GM12878 (cell line): ENCODE measurements around the gene CLUH.

Source experiments
- POLR2A ChIP-seq: IDR thresholded peaks from 2 replicates; pipeline ENCODE4 v1.6.1; 2011; ENCODE audit warnings: low read depth, mild to moderate bottlenecking, low read length
- RCOR1 ChIP-seq: conservative IDR thresholded peaks from 2 replicates; pipeline ENCODE4 v1.6.1; 2012; ENCODE audit warnings: low read depth, low read length, improper control_type of control experiment
- TF ChIP-seq, protein P1 (sequence below): IDR thresholded peaks from 2 replicates; pipeline ENCODE4 v1.6.1; 2011; ENCODE audit warnings: borderline replicate concordance, low read depth, mild to moderate bottlenecking, moderate library complexity, low read length; ENCODE audit not compliant: insufficient read depth, poor library complexity, severe bottlenecking
- TF ChIP-seq, protein P2 (sequence below), 3 experiments: IDR thresholded peaks in 2 of 3; conservative IDR thresholded peaks in 1 of 3; 2 replicates each; pipeline ENCODE4 v1.5.1; 2011; ENCODE audit warnings: low read depth in 3 of 3, low read length in 3 of 3, mild to moderate bottlenecking in 3 of 3, control low read depth in 2 of 3, moderate library complexity in 2 of 3, inconsistent platforms in 1 of 3, mixed read lengths in 1 of 3; ENCODE audit not compliant: control insufficient read depth in 2 of 3, insufficient read depth in 1 of 3; ENCODE audit errors: extremely low read depth in 1 of 3

DNA sequence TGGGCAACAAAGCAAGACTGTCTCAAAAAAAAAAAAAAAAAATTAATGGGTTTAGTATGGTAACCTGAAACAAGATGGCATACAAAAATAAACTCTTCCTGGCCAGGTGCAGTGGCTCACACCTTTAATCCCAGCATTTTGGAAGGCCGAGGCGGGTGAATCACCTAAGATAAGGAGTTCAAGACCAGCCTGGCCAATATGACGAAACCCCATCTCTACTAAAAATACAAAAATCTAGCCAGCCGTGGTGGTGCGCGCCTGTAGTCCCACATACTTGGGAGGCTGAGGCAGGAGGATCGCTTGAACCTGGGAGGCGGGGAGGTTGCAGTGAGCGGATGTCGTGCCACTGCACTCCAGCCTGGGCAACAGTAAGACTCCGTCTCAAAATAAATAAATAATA lies 62.4 kb downstream of the CLUH start:
- TF ChIP-seq, protein P1, sequence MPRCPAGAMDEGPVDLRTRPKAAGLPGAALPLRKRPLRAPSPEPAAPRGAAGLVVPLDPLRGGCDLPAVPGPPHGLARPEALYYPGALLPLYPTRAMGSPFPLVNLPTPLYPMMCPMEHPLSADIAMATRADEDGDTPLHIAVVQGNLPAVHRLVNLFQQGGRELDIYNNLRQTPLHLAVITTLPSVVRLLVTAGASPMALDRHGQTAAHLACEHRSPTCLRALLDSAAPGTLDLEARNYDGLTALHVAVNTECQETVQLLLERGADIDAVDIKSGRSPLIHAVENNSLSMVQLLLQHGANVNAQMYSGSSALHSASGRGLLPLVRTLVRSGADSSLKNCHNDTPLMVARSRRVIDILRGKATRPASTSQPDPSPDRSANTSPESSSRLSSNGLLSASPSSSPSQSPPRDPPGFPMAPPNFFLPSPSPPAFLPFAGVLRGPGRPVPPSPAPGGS, result no peak
- TF ChIP-seq RCOR1 (no peak), POLR2A (no peak)
- TF ChIP-seq, protein P2, sequence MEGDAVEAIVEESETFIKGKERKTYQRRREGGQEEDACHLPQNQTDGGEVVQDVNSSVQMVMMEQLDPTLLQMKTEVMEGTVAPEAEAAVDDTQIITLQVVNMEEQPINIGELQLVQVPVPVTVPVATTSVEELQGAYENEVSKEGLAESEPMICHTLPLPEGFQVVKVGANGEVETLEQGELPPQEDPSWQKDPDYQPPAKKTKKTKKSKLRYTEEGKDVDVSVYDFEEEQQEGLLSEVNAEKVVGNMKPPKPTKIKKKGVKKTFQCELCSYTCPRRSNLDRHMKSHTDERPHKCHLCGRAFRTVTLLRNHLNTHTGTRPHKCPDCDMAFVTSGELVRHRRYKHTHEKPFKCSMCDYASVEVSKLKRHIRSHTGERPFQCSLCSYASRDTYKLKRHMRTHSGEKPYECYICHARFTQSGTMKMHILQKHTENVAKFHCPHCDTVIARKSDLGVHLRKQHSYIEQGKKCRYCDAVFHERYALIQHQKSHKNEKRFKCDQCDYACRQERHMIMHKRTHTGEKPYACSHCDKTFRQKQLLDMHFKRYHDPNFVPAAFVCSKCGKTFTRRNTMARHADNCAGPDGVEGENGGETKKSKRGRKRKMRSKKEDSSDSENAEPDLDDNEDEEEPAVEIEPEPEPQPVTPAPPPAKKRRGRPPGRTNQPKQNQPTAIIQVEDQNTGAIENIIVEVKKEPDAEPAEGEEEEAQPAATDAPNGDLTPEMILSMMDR (IDR thresholded peaks at IDR 0.05 in 2 of 3, conservative IDR thresholded peaks at IDR 0.05 in 1 of 3; ENCODE audit: control insufficient read depth in 2 of 3, extremely low read depth in 1 of 3, insufficient read depth in 1 of 3, low read depth in 3 of 3, low read length in 3 of 3), result no peak
